Stimulated activated CD4-positive, alpha-beta T cell treated with anti-CD3 and anti-CD28 coated beads, Interleukin-12 subunit alpha, Interleukin-12 subunit beta, amount 100 ng/mL, for 4 hours (primary cell): Measurements from ENCODE around the gene TRIM17.

Experiments
- DNase-seq: peaks from one replicate; pipeline ENCODE4 v3.0.0-alpha.2; 2020

TRIM17 gene

GRCh38 chr1:228366062-228366865 lies 50.4 kb downstream of the TRIM17 start:
- DNase-seq = no peak

GRCh38 chr1:228365271-228366061 lies 51.2 kb downstream of the TRIM17 start:
- DNase-seq = no peak

GRCh38 chr1:228364706-228365213 lies 51.9 kb downstream of the TRIM17 start:
- no peak for DNase-seq

GRCh38 chr1:228364068-228364705 lies 52.5 kb downstream of the TRIM17 start:
- no peak for DNase-seq

- DNase-seq = no peak
Observed at GRCh38 chr1:228363686-228364067, 53.0 kb downstream of the TRIM17 start.

- no peak for DNase-seq
Observed at GRCh38 chr1:228362884-228363450, 53.7 kb downstream of the TRIM17 start.

GRCh38 chr1:228362141-228362883 lies 54.3 kb downstream of the TRIM17 start:
- no peak for DNase-seq

GRCh38 chr1:228361314-228362140 lies 55.1 kb downstream of the TRIM17 start:
- no peak for DNase-seq

GRCh38 chr1:228360533-228361313 lies 55.9 kb downstream of the TRIM17 start:
- no peak for DNase-seq

GRCh38 chr1:228359613-228360532 lies 56.8 kb downstream of the TRIM17 start:
- DNase-seq = no peak

GRCh38 chr1:228358764-228359612 lies 57.7 kb downstream of the TRIM17 start:
- no peak for DNase-seq

GRCh38 chr1:228358039-228358763 lies 58.5 kb downstream of the TRIM17 start:
- no peak for DNase-seq
